IPS-NIHi11 (cell line): ENCODE data around the gene RANBP1.
A peak's percentile ranks its signal among the peaks of the same experiment; 100 is the strongest.

Experiments used
- DNase-seq: peaks from one replicate; pipeline ENCODE4 v3.0.0; 2012; ENCODE audit warnings: mixed read lengths, low spot score

Gene RANBP1

DNA sequence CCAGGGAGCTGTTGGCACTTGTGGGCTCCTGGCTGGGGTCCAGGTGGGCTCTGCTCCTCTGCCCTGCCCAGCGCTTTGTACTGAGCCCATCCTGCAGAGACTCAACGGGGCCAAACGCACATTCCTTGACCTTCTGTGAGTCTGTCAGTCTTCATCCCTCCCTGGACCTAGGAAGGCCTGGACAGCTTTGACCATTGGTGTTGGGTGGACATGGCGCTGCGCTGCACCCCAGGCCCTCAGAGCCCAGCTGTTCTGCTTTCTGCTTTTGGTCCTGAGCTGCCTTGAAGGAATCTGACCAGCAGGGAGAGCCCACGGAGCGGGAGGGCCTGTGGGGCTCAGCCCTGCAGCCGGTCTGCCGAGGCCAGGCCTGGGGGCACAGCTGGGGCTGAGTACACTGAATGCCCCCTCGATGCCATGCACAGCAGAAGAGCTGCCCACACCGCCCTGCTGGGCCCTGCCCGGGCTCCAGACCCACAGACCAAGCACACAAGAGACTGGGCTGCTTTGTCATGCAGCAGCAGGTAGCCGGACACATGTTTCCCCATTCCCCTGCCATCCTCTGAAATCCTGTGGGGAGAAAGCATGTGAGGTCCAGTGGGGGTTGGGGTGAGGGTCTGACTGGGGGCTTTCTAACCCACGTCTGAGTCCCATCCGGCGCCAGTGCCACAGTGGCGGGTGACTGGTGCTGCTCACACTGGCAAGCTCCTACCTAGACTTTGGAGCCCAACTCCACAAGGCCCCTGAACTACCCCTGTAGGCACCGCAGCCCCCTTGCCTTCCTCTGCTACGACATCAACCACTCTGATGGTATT, 59.1 kb downstream of the RANBP1 start:
- peak; percentile 67 for DNase-seq

DNA sequence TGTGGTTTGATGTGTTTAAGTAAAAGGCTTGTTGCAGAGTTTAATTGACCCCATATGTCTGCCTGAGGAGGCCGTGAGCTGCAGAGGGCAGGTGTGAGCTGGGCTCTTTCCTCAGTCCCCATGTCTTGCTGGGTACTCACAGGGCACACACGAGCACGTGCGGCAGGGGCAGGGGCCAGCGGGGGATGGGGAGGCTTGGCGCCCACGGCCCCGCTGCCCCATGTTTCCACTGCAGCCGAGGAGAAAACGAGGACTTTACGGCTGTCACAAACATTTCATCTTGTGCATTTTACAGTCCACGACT, 59.6 kb downstream of the RANBP1 start:
- DNase-seq = no peak

DNA sequence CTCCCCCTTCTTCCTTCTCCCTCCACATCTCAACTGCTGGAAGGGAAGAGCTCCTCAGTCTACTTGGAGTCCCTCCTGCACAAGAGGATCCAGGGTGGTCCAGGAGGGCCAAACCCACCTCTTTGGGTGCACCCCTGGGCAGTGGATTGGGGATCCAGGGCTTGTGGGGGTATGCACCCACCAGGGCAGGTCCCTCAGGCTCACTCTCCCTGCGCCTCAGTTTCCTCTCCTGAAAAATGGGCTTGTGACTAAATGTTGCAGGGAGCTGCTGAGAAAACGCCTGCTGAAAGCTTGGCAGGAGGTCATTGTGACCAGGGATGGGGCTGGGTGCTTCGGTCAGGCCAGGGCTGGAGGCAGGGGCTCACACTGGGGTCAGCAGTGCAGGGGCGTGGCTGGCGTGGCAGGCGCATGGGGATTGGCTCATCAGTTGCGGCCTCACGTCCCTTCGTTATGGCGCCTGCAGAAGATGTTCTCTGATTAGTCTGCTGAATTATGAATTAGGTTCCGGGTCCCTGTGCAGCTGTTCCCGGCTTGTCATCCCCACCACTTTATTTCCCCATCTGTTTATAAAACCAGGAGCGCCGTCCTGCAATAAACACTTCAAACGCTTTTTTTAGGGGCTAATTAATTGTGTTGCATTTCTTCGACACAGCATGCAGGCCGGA, 60.6 kb downstream of the RANBP1 start:
- no peak for DNase-seq
